ENCODE results near the gene CNOT6.

GRCh38 chr5:180533845-180534244, 39.7 kb downstream of the CNOT6 start:
- TF ChIP-seq EZH2 (IDR thresholded peaks at IDR 0.05; ENCODE audit: borderline replicate concordance, low read depth, low read length, poor library complexity, severe bottlenecking): no peak
- no peak for TF ChIP-seq CTCF (conservative IDR thresholded peaks at IDR 0.05; ENCODE audit: low read depth, low read length)
